Measurements from ENCODE around the gene RABGGTB.
"Not testable (repeated sequence)": the region's sequence is repeated elsewhere in the genome, so short reads cannot be mapped to it uniquely, and the experiment has no call there.

RABGGTB gene

DNA sequence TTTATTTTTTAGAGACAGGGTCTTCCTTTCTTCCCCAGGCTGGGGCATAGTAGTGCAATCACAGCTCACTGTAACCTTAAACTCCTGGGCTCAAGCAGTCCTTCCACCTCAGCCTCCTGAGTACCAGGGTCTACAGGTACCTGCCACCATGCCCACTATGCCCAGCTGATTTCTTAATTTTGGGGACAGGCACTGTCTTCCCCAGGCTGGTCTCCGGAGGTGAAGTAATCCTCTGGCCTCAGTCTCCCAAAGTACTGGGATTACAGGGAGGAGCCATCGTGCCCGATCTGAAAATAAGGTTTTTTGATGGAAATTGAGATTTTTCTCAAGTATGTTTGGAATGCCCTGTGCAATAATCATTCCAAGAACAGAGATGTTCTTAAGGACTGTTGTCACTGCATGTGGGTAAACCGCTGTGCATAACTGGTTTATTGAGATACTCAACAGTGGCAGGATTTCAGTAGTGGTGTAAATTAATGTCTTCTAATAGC is 9.7 kb downstream of the RABGGTB start:
- DNase-seq (ENCODE audit: low read depth), result no peak

DNA sequence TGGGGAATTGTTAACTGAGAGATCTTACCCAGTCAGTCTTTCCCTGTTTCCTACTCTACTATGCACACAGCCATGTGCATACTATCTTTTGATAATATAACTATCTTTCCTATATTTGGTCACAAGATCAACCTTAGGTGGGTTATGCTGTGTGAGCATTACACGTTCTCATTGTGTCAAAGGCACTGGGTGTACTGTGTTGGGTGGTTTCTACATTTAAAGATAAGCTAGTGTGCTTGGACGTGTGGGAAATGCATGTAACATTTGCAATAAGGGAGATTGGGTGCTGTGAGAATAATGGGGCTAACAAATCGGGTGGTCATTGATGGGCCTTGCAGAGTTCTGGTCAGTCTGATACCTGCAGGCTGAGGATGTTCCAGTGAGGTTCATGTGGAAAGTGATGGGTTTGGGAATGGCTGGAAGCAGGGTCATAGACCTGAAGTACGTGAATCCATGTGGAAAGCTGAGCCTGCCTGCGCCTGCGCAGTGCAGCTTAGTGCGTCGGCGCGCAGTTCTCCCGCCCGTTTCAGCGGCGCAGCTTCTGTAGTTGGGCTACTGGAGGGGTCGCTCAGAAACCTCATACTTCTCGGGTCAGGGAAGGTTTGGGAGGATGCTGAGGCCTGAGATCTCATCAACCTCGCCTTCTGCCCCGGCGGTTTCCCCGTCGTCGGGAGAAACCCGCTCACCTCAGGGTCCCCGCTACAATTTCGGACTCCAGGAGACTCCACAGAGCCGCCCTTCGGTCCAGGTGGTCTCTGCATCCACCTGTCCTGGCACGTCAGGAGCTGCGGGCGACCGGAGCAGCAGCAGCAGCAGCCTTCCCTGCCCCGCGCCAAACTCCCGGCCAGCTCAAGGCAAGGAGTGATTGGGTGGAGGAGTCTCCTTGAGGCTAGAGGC is 10.6 kb downstream of the RABGGTB start, which contains the start of gene MSH4:
MSH4 (plus strand) TSS at position 507 of the 897 bp plus-strand sequence; CDS start at position 611, 104 bp downstream.
- no peak for DNase-seq (ENCODE audit: low read depth)

DNA sequence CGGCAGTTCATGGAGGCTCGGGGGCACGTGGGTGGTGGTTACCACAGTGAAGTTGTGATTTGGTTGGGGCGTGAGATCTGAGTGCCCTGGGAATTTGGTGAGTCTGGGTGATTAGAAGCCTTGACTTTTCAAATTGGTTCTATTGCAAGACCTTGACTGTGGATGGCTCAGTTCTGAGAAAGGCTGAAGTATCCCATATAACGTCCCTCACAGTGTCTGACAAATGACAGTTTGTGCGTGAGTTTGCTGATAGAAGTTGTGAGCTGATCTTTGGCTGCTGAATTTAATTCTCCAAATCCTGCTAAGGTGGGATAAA is 11.2 kb downstream of the RABGGTB start:
- DNase-seq (ENCODE audit: low read depth), result no peak

DNA sequence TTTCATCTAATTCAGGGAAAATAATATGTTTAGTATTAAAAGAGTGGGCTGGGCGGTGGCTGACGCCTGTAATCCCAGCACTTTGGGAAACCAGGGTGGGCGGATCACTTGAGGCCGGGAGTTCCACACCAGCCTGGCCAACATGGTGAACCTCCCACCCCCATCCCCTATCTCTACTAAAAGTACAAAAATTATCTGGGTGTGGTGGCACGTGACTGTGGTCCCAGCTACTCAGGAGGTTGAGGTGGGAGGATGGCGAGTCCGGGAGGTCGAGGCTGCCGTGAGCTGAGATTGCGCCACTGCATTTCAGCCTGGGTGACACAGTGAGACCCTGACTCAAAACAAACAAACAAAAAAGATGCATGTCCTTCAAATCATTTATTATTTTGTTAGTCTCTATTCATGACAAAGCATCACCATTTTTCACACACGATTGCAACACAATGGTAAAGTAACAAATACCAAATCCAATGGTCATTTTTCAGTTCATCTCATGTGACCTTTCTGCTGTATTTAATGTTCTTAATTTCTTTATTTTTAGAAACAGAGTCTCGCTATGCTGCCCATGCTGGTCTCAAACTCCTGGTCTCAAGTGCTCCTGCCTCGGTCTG is 11.7 kb downstream of the RABGGTB start:
- DNase-seq (ENCODE audit: low read depth), result no peak

DNA sequence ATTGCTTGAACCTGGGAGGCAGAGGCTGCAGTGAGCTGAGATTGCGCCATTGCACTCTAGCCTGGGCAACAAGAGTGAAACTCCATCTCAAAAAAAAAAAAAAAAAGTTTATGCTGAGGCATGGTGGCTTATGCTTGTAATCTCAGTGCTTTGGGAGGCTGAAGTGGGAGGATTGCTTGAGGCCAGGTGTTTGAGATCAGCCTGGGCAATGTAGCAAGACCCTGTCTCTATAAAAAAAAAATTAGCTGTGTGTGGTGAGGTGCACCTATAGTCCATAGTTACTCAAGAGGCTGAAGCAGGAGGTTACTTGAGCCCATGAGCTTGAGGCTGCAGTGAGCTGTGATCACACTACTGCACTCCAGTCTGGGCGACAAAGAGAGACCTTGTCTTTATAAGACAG is 15.4 kb downstream of the RABGGTB start:
- DNase-seq (ENCODE audit: low read depth), result not testable (repeated sequence)

DNA sequence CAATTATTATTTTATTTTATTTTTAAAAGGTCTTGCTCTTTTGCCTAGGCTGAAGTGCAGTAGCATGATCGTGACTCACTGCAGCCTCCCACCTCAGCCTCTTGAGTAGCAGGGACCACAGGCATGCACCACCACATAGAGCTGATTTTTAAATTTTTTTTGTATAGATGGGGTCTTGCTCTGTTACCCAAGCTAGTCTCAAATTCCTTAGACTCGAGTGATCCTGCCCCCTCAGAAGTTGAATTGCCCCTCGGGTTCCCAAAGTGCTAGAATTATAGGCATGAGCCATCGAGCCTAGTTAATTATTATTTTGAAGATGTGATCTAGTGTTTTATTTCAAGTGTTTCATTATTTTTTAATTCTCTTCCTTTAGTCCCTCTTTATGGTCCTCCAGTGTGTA is 22.9 kb downstream of the RABGGTB start:
- no peak for DNase-seq (ENCODE audit: low read depth)

DNA sequence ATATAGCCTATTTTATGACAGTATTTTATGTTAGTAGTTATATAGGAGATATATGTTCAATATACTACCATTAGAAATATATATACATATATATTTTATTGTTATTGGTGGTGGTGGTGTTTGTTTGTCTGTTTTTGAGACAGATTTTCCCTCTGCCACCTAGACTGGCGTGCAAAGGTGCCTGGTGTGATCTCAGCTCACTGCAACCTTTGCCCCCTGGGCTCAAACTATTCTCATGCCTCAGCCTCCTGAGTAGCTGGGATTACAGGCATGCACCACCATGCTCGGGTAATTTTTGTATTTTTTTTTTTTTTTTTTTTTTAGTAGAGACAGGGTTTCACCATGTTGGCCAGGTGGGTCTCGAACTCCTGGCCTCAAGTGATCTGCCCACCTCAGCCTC is 24.1 kb downstream of the RABGGTB start:
- DNase-seq (ENCODE audit: low read depth), result not testable (repeated sequence)

DNA sequence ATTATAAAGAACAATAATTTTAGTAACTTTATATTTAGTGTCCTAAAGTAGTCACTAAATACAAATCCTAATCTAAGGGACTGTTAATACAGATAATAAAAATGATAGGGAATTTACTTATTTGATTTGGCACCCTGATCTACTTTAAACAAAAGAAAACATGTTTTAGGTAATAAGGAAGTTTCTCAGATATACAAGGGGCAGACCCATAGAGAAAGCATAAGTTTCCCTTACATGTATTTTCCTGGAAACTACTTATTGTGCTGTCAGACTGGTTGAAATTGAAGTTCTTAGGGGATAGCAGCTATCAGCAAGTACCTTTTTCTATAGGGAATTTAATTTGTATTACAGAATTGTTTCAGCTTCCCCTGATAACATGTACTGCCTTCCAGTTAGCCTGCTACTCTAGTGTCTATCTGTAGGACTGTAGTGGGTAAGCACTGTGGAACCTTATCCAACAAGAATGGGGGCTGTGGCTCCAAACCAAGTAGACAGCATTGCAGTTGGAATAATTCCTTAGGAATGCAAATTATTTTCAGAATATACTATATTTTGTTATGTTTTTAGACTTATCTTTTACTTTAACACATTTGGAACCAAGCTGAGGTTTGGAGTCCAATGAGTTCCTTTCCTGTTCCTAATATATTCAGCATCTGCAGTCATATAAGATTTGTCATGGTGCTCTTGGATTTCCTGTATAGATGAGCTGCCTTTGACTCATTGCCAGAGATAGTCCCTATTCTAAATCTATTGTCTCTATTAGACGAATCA is 25.3 kb downstream of the RABGGTB start:
- DNase-seq (ENCODE audit: low read depth), result peak; percentile 35

DNA sequence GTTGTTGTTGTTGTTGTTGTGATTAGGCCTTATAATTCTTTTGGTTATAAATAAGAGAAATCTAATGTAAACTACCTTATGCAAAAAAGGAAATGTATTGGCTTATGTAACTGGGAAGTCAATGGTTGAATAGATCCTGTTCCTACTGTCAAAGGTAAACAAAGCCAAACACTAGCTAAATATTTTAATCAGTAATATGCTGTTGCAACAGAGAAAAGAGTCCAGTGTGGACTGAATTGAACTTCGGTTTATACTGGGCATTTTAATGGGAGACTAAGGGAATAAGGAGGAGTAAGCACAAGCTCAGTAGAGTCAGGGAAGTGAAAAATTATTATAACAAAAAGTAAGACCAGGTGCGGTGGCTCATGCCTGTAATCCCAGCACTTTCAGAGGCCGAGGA is 26.0 kb downstream of the RABGGTB start:
- no peak for DNase-seq (ENCODE audit: low read depth)

DNA sequence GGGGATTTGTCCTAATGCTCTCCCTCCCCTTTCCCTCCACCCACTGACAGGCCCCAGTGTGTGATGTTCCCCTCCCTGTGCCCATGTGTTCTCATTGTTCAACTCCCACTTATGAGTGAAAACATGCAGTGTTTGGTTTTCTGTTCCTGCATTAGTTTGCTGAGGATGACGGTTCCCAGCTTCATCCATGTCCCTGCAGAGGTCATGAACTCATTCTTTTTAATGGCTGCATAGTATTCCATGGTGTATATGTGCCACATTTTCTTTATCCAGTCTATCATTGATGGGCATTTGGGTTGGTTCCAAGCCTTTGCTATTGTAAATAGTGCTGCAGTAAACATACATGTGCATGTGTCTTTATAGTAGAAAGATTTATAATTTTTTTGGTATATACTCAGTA is 37.5 kb downstream of the RABGGTB start:
- DNase-seq (ENCODE audit: low read depth), result not testable (repeated sequence)

DNA sequence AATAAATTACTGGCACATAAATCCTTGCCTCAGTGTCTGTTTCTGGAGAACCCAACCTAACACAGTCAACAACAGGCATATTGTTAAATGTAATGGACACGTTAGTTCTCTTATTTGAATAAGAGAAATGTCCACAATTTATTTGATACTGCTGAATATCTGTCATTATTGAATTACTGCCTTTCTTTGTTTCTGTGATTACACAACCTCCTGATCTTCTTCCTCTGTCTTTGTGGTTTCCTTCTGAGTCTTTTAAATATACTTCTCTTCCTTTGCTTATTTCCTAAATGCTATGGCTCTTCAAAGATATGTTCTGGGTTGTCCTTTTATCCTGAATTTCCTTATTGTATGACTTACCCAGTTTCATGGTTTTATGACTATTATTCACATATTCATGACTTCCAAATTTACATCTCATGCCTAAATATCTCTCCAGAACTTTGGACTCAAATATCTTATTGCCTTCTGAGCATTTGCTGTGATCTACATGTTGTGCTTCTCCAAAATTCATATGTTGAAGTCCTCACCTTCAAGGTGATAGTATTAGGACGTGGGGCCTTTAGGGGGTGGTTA is 50.6 kb downstream of the RABGGTB start:
- DNase-seq (ENCODE audit: low read depth), result no peak

DNA sequence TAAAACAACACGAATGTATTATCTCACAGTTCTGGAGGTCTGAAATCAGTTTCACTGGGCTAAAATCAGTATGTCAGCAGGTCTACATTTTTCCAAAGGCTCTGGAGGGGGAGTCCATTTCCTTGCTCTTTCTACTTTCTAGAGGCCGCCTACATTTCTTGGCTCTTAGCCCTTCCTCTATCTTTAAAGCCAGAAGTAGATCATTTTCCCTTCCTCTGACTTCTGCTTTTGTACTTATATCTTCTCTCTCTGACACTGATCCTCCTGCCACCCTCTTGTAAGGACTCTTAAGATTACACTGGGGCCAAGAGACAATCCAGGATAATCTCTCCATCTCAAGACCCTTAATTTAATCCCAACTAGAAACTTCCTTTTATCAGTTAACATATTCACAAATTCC is 52.0 kb downstream of the RABGGTB start:
- DNase-seq (ENCODE audit: low read depth), result no peak

DNA sequence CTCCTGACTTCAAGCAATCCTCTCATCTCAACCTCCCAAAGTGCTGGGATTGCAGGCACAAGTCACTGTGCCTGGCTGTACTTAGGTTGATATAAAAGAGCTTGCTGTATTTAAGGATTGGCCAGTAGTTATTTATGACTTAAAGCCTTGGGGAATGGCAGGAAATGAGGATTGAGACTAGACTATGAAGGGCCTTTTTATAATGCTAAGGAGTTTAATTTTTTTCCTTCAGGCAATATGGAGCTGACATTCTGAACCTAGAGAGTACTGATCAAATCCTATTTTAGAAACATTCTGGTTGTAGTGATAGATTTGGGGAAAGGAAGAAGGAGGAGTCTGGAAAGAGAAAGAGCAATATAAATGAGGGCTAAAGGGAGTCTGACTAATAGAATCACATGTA is 55.4 kb downstream of the RABGGTB start:
- DNase-seq (ENCODE audit: low read depth), result no peak

Measured in non-pigmented ciliary epithelial cell (primary cell).